Stimulated activated naive CD4-positive, alpha-beta T cell (primary cell): ENCODE measurements around the gene NHERF2.
"Not testable (repeated sequence)": the region's sequence is repeated elsewhere in the genome, so short reads cannot be mapped to it uniquely, and the experiment has no call there.

Experiments used
- DNase-seq, 6 experiments: peaks; one replicate each; lab custom pipeline; 2025; lab: John Stamatoyannopoulos, UW

The NHERF2 gene

GRCh38 chr16:2027024-2028010 is 615 bp downstream of the NHERF2 start:
- DNase-seq: peak in 2 of 6 experiments; percentile 35 to 43

DNA sequence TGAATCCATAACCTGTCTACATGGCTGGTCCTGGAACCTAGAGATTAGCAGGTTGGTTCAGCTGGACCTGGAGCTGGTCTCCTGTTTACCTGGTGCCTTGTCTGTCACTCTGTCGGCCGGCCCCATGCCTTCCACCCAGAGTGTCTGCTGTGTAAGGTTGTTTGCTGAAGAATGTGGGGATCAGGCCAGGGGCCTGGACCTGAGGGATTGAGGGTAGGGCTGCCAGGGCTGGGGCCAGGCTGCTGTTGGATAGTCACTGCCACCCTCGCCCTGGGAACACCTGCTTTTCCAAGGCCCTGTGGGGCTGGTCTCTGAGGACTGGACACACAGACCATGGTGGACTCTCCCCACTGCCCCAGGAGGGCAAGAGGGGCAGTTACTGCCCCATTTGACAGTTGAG is 1.4 kb downstream of the NHERF2 start:
- no peak for DNase-seq

GRCh38 chr16:2028620-2029220 is 2.0 kb downstream of the NHERF2 start:
- no peak for DNase-seq

DNA sequence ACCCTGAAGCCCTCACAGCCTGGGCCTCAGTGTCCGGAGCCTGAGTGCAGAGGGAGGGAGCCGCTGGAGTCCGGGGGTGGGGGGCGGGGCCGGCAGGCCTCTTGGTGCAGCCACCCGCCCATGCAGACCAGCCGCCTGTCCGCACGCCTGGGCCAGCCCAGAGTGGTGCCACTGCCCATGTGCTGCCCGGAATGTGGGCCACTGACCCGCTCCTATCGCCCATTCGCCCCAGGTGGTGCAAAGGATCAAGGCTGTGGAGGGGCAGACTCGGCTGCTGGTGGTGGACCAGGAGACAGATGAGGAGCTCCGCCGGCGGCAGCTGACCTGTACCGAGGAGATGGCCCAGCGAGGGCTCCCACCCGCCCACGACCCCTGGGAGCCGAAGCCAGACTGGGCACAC is 2.6 kb downstream of the NHERF2 start:
- DNase-seq: no peak

- DNase-seq: no peak
Observed at GRCh38 chr16:2030036-2030435, 3.3 kb downstream of the NHERF2 start.

DNA sequence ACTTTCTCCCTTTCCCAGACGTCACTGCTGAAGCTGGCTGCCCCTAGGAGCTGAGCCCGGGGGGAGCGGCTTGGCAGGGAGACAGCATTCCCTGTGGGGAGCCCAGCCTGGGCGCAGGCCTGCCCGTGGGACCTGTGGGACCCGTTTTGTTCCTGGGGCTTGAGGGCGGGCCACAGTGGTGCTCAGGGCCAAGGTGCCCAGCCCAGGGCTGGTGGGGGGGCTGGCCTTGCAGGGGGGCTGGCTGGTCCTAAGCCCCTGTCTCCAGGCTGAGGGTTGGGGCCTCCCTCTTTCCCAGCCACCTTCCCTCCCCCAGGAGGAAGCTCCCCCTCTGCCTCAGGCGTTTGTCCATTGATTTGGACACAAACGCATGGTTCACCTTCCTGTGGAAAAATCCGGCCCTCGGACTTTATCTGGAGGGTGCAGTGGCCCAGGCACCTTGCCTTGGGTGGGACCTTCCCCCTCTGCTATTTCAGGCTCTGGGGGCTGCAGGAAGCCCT is 4.4 kb downstream of the NHERF2 start:
- DNase-seq: no peak

DNA sequence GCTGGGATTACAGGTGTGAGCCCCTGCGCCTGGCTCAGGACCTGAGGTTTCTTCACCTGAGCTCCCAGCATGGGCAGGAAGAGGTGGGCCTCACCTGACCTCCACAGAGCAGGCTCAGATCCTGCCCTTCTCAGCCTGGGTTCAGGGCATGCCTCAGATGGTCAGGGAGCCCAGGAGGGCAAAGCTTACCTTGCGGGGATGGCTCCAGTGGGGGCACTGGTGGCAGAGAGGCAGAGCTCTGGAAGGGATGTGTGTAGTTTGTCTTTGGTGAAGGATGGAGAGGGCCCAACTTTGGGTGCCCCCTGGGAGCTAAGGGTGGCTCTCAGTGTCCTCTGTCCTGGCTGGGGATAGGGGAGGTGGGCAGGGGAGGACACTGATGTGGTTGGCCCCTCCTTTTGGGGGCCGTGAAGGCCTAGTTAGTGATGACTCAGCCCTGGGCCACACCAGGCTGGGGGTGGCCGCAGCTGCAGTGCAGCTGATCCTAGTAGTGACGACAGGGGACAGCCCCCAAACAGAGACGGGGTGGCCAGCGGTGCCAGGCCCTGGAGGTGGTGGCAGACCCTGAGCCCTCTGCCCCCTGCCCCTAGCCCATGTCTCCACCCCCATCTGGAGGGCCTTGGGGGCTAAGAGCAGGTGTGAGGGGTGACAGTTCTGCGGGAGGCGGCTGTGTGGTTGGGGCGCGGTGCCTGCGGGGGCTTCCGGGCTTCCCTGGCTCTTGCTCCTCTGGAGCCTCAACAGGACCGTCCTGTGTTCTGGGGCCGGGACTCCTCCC is 5.8 kb downstream of the NHERF2 start:
- no peak for DNase-seq

- DNase-seq: no peak
Observed at GRCh38 chr16:2033057-2033908, 6.6 kb downstream of the NHERF2 start.

DNA sequence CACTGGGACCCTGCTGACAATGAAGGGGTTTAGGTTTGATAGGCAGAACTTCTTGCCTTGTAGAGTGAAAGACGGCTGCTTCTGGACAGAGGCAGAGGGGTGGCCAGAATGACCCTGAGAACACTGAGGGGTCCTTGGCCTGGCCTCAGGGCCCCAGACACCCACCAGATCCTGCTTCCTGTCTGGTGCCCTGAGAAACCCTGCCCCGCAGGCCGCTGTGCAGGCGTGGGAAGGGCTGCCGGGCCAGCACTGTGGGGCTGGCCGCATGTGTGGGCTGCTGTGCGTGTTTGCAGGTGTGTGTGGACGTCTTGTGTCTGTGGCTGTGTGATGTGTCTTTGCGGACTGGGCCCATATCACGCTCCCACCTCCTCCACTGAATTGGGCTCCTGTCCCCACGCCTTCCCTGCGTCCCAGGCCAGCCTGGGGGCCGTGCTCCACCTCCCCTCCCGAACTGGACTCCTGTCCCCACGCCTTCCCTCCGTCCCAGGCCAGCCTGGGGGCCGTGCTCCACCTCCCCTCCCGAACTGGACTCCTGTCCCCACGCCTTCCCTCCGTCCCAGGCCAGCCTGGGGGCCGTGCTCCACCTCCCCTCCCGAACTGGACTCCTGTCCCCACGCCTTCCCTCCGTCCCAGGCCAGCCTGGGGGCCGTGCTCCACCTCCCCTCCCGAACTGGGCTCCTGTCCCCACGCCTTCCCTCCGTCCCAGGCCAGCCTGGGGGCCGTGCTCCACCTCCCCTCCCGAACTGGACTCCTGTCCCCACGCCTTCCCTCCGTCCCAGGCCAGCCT is 7.4 kb downstream of the NHERF2 start:
- not testable (repeated sequence) for DNase-seq

GRCh38 chr16:2034696-2035430 is 8.2 kb downstream of the NHERF2 start:
- no peak for DNase-seq

- no peak for DNase-seq
Observed at GRCh38 chr16:2035431-2036199, 8.9 kb downstream of the NHERF2 start.

GRCh38 chr16:2036200-2036966 is 9.7 kb downstream of the NHERF2 start:
- DNase-seq: no peak

GRCh38 chr16:2037115-2037514 is 10.4 kb downstream of the NHERF2 start:
- no peak for DNase-seq

- DNase-seq: no peak
Observed at GRCh38 chr16:2037647-2038381, 11.1 kb downstream of the NHERF2 start.

DNA sequence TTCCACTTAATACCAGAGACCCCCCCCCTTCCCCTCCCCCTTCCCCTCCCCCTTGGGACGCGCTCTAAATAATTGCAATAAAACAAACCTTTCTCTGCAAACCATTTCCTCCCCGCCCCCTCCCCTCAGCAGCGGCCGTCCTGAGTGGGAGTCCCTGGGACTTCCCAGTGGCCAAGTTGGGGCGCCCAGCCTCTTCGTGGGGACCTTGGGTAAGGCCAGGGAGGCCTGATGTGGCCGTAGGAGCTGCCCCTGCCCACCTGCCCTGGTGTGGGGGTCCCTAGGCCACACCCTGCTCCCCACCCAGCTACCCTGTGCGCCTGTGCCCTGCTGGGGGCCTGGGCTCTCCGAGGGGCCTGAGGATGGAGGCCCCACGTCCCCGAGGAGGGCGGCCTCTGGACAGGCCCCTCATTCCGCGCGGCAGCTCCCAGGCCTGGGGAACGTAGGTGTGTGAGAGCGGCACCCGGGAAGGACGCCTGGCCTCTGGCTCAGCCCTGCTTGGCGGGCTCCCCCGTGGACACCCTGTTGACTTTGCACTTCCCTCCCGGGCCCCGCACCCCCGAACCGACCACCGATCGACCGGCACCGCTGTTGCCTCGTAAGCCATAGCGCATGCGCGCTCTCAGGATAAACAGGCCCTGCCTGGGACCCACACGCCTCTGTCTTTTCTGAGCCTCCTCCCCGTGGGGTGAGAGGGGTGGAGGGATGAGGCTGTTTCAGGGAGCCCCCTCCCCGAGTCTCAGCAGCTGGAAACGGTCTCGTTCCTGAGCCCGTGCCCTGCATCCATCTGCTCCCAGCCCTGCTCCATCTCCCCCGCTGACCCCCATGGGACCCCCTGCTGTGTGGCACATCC is 11.9 kb downstream of the NHERF2 start:
- DNase-seq: no peak

DNA sequence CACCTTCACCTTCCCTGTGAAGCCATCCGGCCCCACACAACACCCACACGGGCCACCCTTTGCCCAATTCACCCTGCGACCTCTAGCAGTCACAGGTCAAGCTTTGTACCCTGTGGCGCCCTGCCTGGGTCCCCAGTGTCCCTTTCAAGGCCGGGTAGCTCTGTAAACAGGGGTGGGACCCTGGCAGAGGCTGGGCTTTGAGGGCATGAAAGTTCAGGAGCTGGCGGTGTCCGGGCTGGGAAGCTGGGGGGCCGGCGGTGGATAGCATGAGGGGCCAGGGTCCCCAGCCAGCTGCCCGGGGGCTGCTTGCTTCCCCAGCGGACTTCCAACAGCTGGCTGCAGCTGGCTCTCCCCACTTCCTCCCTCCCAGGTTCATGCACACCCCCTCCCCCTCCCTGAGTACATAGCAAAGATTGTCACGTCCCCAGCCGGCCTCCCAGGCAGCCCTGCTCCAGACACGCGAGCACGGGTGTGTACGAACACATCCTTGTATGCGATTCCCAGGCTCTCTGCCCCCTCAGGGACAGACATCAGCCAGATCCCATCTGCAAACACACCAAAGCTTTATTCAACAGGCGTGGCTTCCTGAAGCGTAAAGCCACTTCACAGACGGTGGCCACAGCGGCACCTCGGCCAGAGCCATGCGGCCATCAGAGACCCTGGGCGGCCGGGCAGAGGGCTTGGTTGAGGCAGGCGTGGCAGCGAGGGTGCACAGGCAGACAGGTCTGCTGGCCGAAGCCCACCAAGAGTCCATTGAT is 12.8 kb downstream of the NHERF2 start:
- DNase-seq: no peak
